Activated naive CD4-positive, alpha-beta T cell treated with anti-CD3 and anti-CD28 coated beads, Interleukin-2, amount 10 ng/mL, durations not matched to agents 5 hours and 36 hours (primary cell): Measurements from ENCODE around the gene FAAP24. TPM values are rescaled to one million over a fixed set of nuclear protein-coding genes. Genes with fewer than 3 reads are reported as not detected.

Experiments
- total RNA-seq, 2 experiments: library from RNA; stranded (reverse); gene quantifications; one replicate each; pipeline ENCODE4 v1.2.3, GENCODE V29; 2021

FAAP24 gene
- total RNA-seq, result 1 to 10 TPM; 4.2 to 4.4 TPM

DNA sequence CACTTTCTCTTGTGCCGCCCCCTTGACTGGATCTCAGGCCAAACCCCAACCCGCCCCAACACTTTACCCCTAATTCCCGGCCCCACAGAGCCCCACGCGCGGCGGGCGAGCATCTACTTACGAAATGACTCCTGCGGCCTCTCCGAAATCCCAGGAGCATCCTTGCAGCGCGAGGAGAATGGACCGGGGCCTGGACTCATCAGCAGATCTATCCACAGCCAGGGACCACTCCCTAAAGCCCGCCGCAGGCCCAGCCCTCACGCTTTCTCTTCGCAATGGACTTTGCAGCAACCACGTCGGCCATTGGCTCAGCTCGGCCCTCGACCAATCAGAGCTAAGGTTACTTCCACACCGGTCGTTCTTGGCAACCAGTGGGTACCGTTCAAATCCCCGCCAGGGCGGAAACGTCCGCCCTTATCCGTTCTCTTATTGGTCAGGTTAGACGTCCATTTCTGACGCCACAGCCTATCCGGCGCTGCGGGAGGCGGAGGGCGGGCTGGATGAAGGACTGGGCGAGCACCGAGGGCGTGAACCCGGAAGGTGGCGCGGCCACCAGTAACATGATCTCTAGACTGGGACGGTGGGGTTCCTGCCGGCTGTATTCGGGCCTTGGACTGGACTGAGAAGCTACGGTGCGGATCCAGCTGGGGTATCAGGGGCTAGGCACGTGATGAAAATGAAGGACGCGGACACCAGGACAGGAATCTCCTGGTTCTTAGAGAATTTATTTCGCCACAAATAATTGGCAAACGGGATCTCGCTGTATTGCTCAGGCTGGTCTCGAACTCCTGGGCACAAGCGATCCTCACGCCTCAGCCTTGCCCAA lies at the start of gene FAAP24, which contains the start of gene CEP89:
Gene FAAP24, plus strand, starts transcription at position 528 of the 826 bp plus-strand sequence. CDS start 955 bp downstream, outside the sequence.
Gene CEP89, minus strand, starts transcription at position 244 of the 826 bp plus-strand sequence. Its CDS starts 84 bp downstream, at position 160.

Other genes with a start within 250 kb of the FAAP24 start
- gene SLC7A9, start 102.5 kb upstream of the FAAP24 start, total RNA-seq, result under 1 TPM in 1 of 2 experiments, not detected in 1; 0.17 TPM
- gene CEP89, start 284 bp upstream of the FAAP24 start, total RNA-seq, result 10 to 100 TPM; 17.6 to 17.8 TPM
- 1 to 10 TPM; 1.4 to 2.9 TPM for gene RHPN2, start 92.6 kb downstream of the FAAP24 start, total RNA-seq
- gene GPATCH1, start 108.9 kb downstream of the FAAP24 start, total RNA-seq, result 10 to 100 TPM; 11.5 to 11.7 TPM
- gene WDR88, start 159.9 kb downstream of the FAAP24 start, total RNA-seq, result not detected
- under 1 TPM; 0.22 to 0.23 TPM for gene LRP3, start 222.1 kb downstream of the FAAP24 start, total RNA-seq